Measurements from ENCODE around the gene CLIP1. TPM values are rescaled to one million over a fixed set of nuclear protein-coding genes. Genes with fewer than 3 reads are reported as not detected.
A peak's percentile ranks its signal among the peaks of the same experiment; 100 is the strongest.

The CLIP1 gene
- total and polyA plus RNA-seq, 2 of the 4 experiments (the other 2 are of a cell fraction) = 38.0 to 54.8 TPM

DNA sequence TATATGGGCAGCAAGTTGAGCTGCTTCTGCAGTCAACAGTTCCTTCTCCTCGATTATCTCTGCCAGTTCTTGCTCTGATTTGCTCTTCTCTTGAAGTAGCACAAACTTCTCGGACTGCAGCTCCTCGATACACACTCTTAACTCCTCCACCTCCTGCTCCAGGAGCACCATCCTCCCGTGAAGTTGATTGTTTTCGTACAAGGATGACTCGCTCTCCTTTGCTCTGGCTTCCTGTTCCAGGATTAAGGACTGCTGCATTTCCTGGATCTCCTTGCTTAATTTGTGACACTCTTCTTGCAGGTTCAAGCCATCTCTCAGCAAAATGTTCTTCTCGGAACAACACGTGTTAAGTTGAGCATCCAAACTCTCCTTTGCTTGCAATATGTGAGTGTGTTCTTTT, 100.0 kb downstream of the CLIP1 start:
- Histone ChIP-seq H3K9me1 (ENCODE audit: insufficient read depth, low read length) (peaks cover 14% of the 10 kb centered on the region), H2AK9ac (replicated peaks; ENCODE audit: low read depth, low read length, poor library complexity) (peak overlapping the region; percentile 29), H2BK20ac (ENCODE audit: low read depth, low read length) (no peak overlapping the region), H4K5ac (ENCODE audit: low read depth, low read length) (no peak overlapping the region), H3K4me3 (ENCODE audit: insufficient read depth, low read depth, low read length) (no peak overlapping the region), H3K9me3 (ENCODE audit: control insufficient read depth, insufficient read depth, low read length) (no peaks in the 10 kb centered on the region), H3K18ac (ENCODE audit: low read depth, low read length) (no peak overlapping the region; the same call in 1 of the 2 replicates), H2AK5ac (ENCODE audit: low read depth, low read length) (no peak overlapping the region), H3K56ac (ENCODE audit: extremely low read depth, insufficient read depth, low read length) (no peak overlapping the region), H3K9ac (ENCODE audit: low read depth, low read length) (no peak overlapping the region), H3K4ac (ENCODE audit: low read depth, low read length) (no peak overlapping the region), H3K4me1 (ENCODE audit: control insufficient read depth, insufficient read depth, low read length) (peaks cover 14% of the 10 kb centered on the region), H3K27me3 (ENCODE audit: control insufficient read depth, insufficient read depth, low read length) (no peaks in the 10 kb centered on the region), H2AFZ (replicated peaks; ENCODE audit: low read length, poor library complexity) (no peak overlapping the region), H2BK120ac (ENCODE audit: low read depth, low read length) (no peak overlapping the region), H4K20me1 (ENCODE audit: insufficient read depth, low read length) (peaks cover 13% of the 10 kb centered on the region), H3K14ac (replicated peaks; ENCODE audit: low read depth, low read length) (0 out of 2 replicates have a peak overlapping the region, but pooled peaks have one; percentile 41), H2BK15ac (ENCODE audit: low read depth, low read length) (no peak overlapping the region), H3K27ac (ENCODE audit: insufficient read depth, low read length) (no peak overlapping the region), H3K79me1 (ENCODE audit: low read depth in 1 of 2, low read length in 2 of 2) (peaks cover 11 to 50% of the 10 kb centered on the region in 2 experiments; a peak in 3 of 4 replicates), H3K23ac (ENCODE audit: low read depth, low read length) (0 out of 2 replicates have a peak overlapping the region, but pooled peaks have one; percentile 4), H4K91ac (ENCODE audit: insufficient read depth, low read depth, low read length) (no peak overlapping the region), H2BK5ac (ENCODE audit: low read depth, low read length, poor library complexity, severe bottlenecking) (no peak overlapping the region), H3K4me2 (ENCODE audit: low read depth, low read length) (no peak overlapping the region), H4K8ac (ENCODE audit: low read depth in 2 of 2, low read length in 2 of 2) (no peak overlapping the region), H3K36me3 (ENCODE audit: control insufficient read depth, insufficient read depth, low read length) (peaks cover 34% of the 10 kb centered on the region)
- ChIA-PET POLR2A (ENCODE audit: unreplicated experiment) (no interaction called here), CTCF (interaction anchor here (0.6 kb wide), 1 partner anchor 14 kb away, joined by 3 read pairs; no protein-coding TSS in a partner anchor)
- no TSS peak for BruUV-seq (replicated peaks)
- ATAC-seq (ENCODE audit: low read depth) (no peak), DNase-seq (peak; percentile 52)
- intact Hi-C loops (cut with micrococcal nuclease) (no loop called here), in situ Hi-C loops (cut with MboI; ENCODE audit: low sequenced_read_pairs) (no loop called here), dilution Hi-C loops (cut with HindIII; ENCODE audit: low sequenced_read_pairs, unreplicated experiment) (no loop called here)
- TF ChIP-seq, protein P1, sequence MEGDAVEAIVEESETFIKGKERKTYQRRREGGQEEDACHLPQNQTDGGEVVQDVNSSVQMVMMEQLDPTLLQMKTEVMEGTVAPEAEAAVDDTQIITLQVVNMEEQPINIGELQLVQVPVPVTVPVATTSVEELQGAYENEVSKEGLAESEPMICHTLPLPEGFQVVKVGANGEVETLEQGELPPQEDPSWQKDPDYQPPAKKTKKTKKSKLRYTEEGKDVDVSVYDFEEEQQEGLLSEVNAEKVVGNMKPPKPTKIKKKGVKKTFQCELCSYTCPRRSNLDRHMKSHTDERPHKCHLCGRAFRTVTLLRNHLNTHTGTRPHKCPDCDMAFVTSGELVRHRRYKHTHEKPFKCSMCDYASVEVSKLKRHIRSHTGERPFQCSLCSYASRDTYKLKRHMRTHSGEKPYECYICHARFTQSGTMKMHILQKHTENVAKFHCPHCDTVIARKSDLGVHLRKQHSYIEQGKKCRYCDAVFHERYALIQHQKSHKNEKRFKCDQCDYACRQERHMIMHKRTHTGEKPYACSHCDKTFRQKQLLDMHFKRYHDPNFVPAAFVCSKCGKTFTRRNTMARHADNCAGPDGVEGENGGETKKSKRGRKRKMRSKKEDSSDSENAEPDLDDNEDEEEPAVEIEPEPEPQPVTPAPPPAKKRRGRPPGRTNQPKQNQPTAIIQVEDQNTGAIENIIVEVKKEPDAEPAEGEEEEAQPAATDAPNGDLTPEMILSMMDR (conservative IDR thresholded peaks at IDR 0.05; ENCODE audit: low read depth, low read length) = no peak
- TF ChIP-seq, protein P2, sequence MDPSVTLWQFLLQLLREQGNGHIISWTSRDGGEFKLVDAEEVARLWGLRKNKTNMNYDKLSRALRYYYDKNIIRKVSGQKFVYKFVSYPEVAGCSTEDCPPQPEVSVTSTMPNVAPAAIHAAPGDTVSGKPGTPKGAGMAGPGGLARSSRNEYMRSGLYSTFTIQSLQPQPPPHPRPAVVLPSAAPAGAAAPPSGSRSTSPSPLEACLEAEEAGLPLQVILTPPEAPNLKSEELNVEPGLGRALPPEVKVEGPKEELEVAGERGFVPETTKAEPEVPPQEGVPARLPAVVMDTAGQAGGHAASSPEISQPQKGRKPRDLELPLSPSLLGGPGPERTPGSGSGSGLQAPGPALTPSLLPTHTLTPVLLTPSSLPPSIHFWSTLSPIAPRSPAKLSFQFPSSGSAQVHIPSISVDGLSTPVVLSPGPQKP (IDR thresholded peaks at IDR 0.05; ENCODE audit: borderline replicate concordance, low read depth, low read length) = no peak
- TF ChIP-seq SMC3 (IDR thresholded peaks at IDR 0.05; ENCODE audit: low read depth, low read length) = no peak
- TF ChIP-seq FOS (IDR thresholded peaks at IDR 0.05; ENCODE audit: low read depth, low read length) = no peak
- TF ChIP-seq BHLHE40 (IDR thresholded peaks at IDR 0.05; ENCODE audit: low read depth, low read length) = no peak
- TF ChIP-seq RCOR1 (IDR thresholded peaks at IDR 0.05; ENCODE audit: insufficient replicate concordance, low read length) = no peak
- TF ChIP-seq MXI1 (IDR thresholded peaks at IDR 0.05; ENCODE audit: borderline replicate concordance, low read depth, low read length) = no peak
- TF ChIP-seq MAFK (IDR thresholded peaks at IDR 0.05; ENCODE audit: low read depth, low read length) = no peak
- no peak for TF ChIP-seq CHD1 (IDR thresholded peaks at IDR 0.05; ENCODE audit: low read depth, low read length)
- no peak for TF ChIP-seq RFX5 (IDR thresholded peaks at IDR 0.05; ENCODE audit: low read depth, low read length)
- TF ChIP-seq POLR2A (IDR thresholded peaks at IDR 0.05; ENCODE audit: low read depth, low read length) = no peak
- TF ChIP-seq, protein P3, sequence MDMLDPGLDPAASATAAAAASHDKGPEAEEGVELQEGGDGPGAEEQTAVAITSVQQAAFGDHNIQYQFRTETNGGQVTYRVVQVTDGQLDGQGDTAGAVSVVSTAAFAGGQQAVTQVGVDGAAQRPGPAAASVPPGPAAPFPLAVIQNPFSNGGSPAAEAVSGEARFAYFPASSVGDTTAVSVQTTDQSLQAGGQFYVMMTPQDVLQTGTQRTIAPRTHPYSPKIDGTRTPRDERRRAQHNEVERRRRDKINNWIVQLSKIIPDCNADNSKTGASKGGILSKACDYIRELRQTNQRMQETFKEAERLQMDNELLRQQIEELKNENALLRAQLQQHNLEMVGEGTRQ (IDR thresholded peaks at IDR 0.05; ENCODE audit: low read depth, low read length) = no peak
- no peak for TF ChIP-seq NFE2L2 (IDR thresholded peaks at IDR 0.05; ENCODE audit: low read depth, low read length)
- no peak for TF ChIP-seq MAZ (IDR thresholded peaks at IDR 0.05; ENCODE audit: borderline replicate concordance, low read depth, low read length)
- TF ChIP-seq RAD21 (IDR thresholded peaks at IDR 0.05; ENCODE audit: low read length) = no peak
- no peak for TF ChIP-seq CEBPB (IDR thresholded peaks at IDR 0.05; ENCODE audit: low read depth, low read length)
- no CpG with 5 or more reads among the region's 8 CpGs for WGBS, 2 experiments (ENCODE audit: extremely low coverage in 2 of 2, insufficient read length in 1 of 2)

Data from IMR-90 (cell line).